ENCODE measurements around the gene IGSF3. TPM values are rescaled to one million over a fixed set of nuclear protein-coding genes. Genes with fewer than 3 reads are reported as not detected.
A peak's percentile ranks its signal among the peaks of the same experiment; 100 is the strongest.

Gene IGSF3
- polyA plus RNA-seq, 3 donors, result 0.07 to 0.12 TPM; not detected in 1

- H3K4me2 ChIP-seq (replicated peaks; ENCODE audit: extremely low read depth, low read length, poor library complexity, severe bottlenecking), result no peak overlapping the region
- no peaks in the 10 kb centered on the region for H4K20me1 ChIP-seq (ENCODE audit: insufficient read depth, low read length)
- H3K9me3 ChIP-seq (replicated peaks in 1 of 2; ENCODE audit: control insufficient read depth in 1 of 2, insufficient read depth in 1 of 2, low read length in 2 of 2), result no peaks in the 10 kb centered on the region
- H3K79me2 ChIP-seq (ENCODE audit: insufficient read depth, low read length), result no peaks in the 10 kb centered on the region
- H3K27ac ChIP-seq (ENCODE audit: low read depth in 1 of 2, low read length in 2 of 2), result no peak overlapping the region
- H3K9me3 Mint-ChIP-seq, result peaks cover 0 to 7% (median 2%) of the 10 kb centered on the region in 7 donors
- H3K27me3 Mint-ChIP-seq (ENCODE audit: low read depth in 3 of 3), result peaks cover 25 to 42% (median 34%) of the 10 kb centered on the region in 3 donors
- 100% methylated on average over 5 of the region's 7 CpGs for WGBS (ENCODE audit: insufficient coverage)
- no peaks in the 10 kb centered on the region for H3K36me3 ChIP-seq (replicated peaks in 1 of 2; ENCODE audit: control insufficient read depth in 1 of 2, insufficient read depth in 2 of 2, low read length in 2 of 2)
- intact Hi-C loops (cut with micrococcal nuclease), result loop anchor here in 1 of 2 donors (5.0 kb wide), 1 partner anchor 94 kb away; no protein-coding TSS in a partner anchor
- H3K27me3 ChIP-seq (ENCODE audit: control insufficient read depth in 2 of 2, insufficient read depth in 2 of 2, low read length in 2 of 2), result peaks cover 8 to 24% of the 10 kb centered on the region in 2 donors
- H3K4me3 ChIP-seq (replicated peaks in 1 of 3; ENCODE audit: low read depth in 2 of 3, low read length in 3 of 3), result no peak overlapping the region
- no peak overlapping the region for H3K9ac ChIP-seq (ENCODE audit: insufficient read depth, low read length, poor library complexity, severe bottlenecking)
- H3K27ac Mint-ChIP-seq, result no peak overlapping the region
- TF ChIP-seq CTCF (IDR thresholded peaks at IDR 0.05), result no peak
- H3K4me1 ChIP-seq (ENCODE audit: control insufficient read depth in 1 of 2, insufficient read depth in 2 of 2, low read length in 2 of 2), result peaks cover 15 to 19% of the 10 kb centered on the region in 2 donors
- no peak for DNase-seq
- peaks cover 0 to 3% of the 10 kb centered on the region in 2 donors for H3K36me3 Mint-ChIP-seq
- H3K4me1 Mint-ChIP-seq, result peaks cover 19% of the 10 kb centered on the region
- H3K4me3 Mint-ChIP-seq, result peak overlapping the region in 1 of 2 donors; percentile 26
- no peak overlapping the region for H2AFZ ChIP-seq (ENCODE audit: insufficient read depth, low read depth, low read length, poor library complexity, severe bottlenecking)
Observed at GRCh38 chr1:116671072-116671760, 3.7 kb upstream of the IGSF3 start.

- peak overlapping the region; percentile 66 to 74 for H3K4me3 Mint-ChIP-seq
- WGBS (ENCODE audit: insufficient coverage), result 79% methylated on average over 2 of the region's 7 CpGs
- peaks cover 27 to 53% of the 10 kb centered on the region in 2 donors for H3K27me3 ChIP-seq (ENCODE audit: control insufficient read depth in 2 of 2, insufficient read depth in 2 of 2, low read length in 2 of 2)
- no peaks in the 10 kb centered on the region for H4K20me1 ChIP-seq (ENCODE audit: insufficient read depth, low read length)
- H3K27me3 Mint-ChIP-seq (ENCODE audit: low read depth in 3 of 3), result peaks cover 51 to 61% (median 52%) of the 10 kb centered on the region in 3 donors
- intact Hi-C loops (cut with micrococcal nuclease), result loop anchor here in 1 of 2 donors (10.0 kb wide), 1 partner anchor 93 kb away; the partner anchor contains the start of gene CD58
- no peaks in the 10 kb centered on the region for H3K79me2 ChIP-seq (ENCODE audit: insufficient read depth, low read length)
- no peak for TF ChIP-seq CTCF (IDR thresholded peaks at IDR 0.05)
- peaks cover 26% of the 10 kb centered on the region for H3K4me1 Mint-ChIP-seq
- H3K27ac ChIP-seq (ENCODE audit: low read depth in 1 of 2, low read length in 2 of 2), result no peak overlapping the region
- peak overlapping the region in 1 of 3 experiments; percentile 80 for H3K4me3 ChIP-seq (replicated peaks in 1 of 3; ENCODE audit: low read depth in 2 of 3, low read length in 3 of 3)
- H3K9me3 Mint-ChIP-seq, result peaks cover 0 to 11% (median 5%) of the 10 kb centered on the region in 7 donors
- peaks cover 20 to 22% of the 10 kb centered on the region in 2 donors for H3K4me1 ChIP-seq (ENCODE audit: control insufficient read depth in 1 of 2, insufficient read depth in 2 of 2, low read length in 2 of 2)
- no peaks in the 10 kb centered on the region for H3K36me3 ChIP-seq (replicated peaks in 1 of 2; ENCODE audit: control insufficient read depth in 1 of 2, insufficient read depth in 2 of 2, low read length in 2 of 2)
- H3K36me3 Mint-ChIP-seq, result peaks cover 6 to 13% of the 10 kb centered on the region in 2 donors
- peak overlapping the region; percentile 70 for H2AFZ ChIP-seq (ENCODE audit: insufficient read depth, low read depth, low read length, poor library complexity, severe bottlenecking)
- peak overlapping the region; percentile 90 for H3K4me2 ChIP-seq (replicated peaks; ENCODE audit: extremely low read depth, low read length, poor library complexity, severe bottlenecking)
- H3K9ac ChIP-seq (ENCODE audit: insufficient read depth, low read length, poor library complexity, severe bottlenecking), result no peak overlapping the region
- H3K27ac Mint-ChIP-seq, result peak overlapping the region in 1 of 7 donors; percentile 86
- H3K9me3 ChIP-seq (replicated peaks in 1 of 2; ENCODE audit: control insufficient read depth in 1 of 2, insufficient read depth in 1 of 2, low read length in 2 of 2), result no peaks in the 10 kb centered on the region
- DNase-seq, result no peak
Observed at GRCh38 chr1:116668277-116668676, 744 bp upstream of the IGSF3 start.
